HG03432 (cell line): ENCODE data around the gene MYH16.
"Not testable (repeated sequence)": the region's sequence is repeated elsewhere in the genome, so short reads cannot be mapped to it uniquely, and the experiment has no call there.

ENCODE experiments used
- ATAC-seq: cut with Tn5 transposase; IDR thresholded peaks from one replicate; pipeline ENCODE4 v1.9.1; 2021; ENCODE audit warnings: mild to moderate bottlenecking, moderate library complexity; ENCODE audit not compliant: unreplicated experiment

The MYH16 gene

DNA sequence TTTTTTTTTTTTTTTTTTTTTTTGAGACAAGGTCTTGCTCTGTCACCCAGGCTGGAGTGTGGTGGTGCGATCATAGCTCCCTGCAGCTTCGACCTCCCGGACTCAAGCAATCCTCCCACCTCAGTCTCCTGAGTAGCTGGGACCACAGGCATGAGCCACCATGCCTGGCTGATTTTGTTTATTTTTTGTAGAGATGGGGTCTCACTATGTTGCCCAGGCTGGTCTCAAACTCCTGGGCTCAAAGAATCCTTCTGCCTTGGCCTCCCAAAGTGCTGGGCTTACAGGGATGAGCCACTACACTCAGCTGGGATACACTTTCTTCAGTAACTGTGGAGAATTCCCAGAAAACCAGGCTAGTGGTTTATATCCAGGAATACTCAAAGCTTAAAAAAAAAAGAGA, 78.0 kb downstream of the MYH16 start:
- not testable (repeated sequence) for ATAC-seq

DNA sequence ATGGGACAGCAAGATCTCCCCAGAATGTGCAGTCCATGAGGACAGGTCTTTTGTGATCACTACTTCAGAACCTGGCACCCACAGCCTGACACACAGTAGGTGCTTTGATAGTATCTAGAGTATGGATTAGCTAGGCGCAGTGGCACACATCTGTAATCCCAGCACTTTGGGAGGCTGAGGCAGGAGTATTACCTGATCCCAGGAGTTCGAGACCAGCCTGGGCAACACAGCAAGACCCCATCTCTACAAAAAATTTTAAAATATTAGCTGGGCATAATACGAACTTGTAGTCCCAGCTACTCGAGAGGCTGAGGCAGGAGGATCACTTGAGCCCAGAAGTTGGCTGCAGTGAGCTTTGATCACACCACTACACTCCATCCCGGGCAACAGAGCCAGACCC, 79.6 kb downstream of the MYH16 start:
- no peak for ATAC-seq

DNA sequence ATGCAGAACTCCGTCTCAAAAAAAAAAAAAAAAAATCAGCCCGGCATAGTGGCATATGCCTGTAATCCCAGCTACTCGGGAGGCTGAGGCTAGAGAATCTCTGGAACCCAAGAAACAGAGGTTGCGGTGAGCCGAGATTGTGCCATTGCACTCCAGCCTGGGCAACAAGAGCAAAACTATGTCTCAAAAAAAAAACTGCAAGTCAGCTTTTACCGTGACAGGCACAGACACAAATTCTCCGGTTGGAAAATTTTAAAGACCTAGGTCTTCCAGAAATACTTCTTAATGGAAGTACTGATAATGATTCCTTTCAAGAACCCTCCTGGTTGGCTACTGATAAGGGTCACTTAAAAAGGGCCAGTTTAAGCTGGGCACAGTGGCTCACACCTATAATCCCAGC, 82.5 kb downstream of the MYH16 start:
- no peak for ATAC-seq

- no peak for ATAC-seq
Measured at GRCh38 chr7:99357701-99358490, 85.3 kb downstream of the MYH16 start.

DNA sequence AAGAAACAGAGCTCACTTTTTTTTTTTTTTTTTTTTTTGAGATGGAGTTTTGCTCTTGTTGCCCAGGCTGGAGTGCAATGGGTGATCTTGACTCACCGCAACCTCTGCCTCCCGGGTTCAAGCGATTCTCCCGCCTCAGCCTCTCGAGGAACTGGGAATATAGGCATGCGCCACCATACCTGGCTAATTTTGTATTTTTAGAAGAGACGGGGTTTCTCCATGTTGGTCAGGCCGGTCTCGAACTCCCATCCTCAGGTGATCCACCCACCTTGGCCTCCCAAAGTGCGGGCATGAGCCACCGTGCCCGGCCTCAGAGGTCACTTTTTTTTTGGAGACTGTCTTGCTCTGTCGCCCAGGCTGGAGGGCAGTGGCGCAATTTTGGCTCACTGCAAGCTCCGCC, 85.9 kb downstream of the MYH16 start:
- ATAC-seq = not testable (repeated sequence)

GRCh38 chr7:99359465-99360154, 87.0 kb downstream of the MYH16 start:
- no peak for ATAC-seq
